T-helper 2 cell treated with Interferon-gamma antibody and Interleukin-4, amounts not matched to agents 100 ng/mL and 5 ng/mL, for 36 hours (primary cell): ENCODE measurements around the gene C3orf52. TPM values are rescaled to one million over a fixed set of nuclear protein-coding genes. Genes with fewer than 3 reads are reported as not detected.

Experiments
- intact Hi-C: fragments of 100-400 bp; cut with micrococcal nuclease; formaldehyde crosslinking; loops from one replicate; pipeline ENCODE4 v1.15.1; 2023
- total RNA-seq: library from RNA; stranded (reverse); gene quantifications from 2 replicates; pipeline ENCODE4 v1.2.3, GENCODE V29; 2022

C3orf52 gene
- total RNA-seq, 1 donor from 2014 or later: 9.0 TPM

GRCh38 chr3:112085735-112086075, 484 bp upstream of the C3orf52 start:
- intact Hi-C loops: loop anchor here (1.0 kb wide), 1 partner anchor 10 kb away; no protein-coding TSS in a partner anchor

GRCh38 chr3:112086875-112087524, 811 bp downstream of the C3orf52 start:
- intact Hi-C loops: loop anchor here (1.0 kb wide), 1 partner anchor 12 kb away; no protein-coding TSS in a partner anchor

- intact Hi-C loops: no loop called here
These were observed 1.6 kb downstream of the C3orf52 start for GRCh38 chr3:112087746-112088145.

DNA sequence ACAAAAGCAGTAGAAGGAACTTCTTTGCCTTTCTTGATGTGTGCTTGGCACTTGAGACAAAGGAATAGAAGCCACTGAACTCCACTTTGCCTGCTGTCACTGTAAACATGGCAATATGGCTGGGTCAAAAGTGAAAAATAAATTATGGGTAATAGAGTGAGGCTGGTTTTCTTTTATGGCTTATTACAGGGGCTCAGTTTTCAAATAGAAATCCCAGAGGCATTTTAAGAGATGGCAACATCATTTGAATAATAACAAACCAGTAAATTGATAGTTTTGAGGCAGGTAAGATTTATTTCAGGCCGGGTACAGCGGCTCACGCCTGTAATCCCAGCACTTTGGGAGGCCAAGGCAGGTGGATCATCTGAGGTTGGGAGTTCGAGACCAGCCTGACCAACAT, 2.8 kb downstream of the C3orf52 start:
- intact Hi-C loops: no loop called here

- intact Hi-C loops: no loop called here
These were observed 4.0 kb downstream of the C3orf52 start for GRCh38 chr3:112089956-112090886.

DNA sequence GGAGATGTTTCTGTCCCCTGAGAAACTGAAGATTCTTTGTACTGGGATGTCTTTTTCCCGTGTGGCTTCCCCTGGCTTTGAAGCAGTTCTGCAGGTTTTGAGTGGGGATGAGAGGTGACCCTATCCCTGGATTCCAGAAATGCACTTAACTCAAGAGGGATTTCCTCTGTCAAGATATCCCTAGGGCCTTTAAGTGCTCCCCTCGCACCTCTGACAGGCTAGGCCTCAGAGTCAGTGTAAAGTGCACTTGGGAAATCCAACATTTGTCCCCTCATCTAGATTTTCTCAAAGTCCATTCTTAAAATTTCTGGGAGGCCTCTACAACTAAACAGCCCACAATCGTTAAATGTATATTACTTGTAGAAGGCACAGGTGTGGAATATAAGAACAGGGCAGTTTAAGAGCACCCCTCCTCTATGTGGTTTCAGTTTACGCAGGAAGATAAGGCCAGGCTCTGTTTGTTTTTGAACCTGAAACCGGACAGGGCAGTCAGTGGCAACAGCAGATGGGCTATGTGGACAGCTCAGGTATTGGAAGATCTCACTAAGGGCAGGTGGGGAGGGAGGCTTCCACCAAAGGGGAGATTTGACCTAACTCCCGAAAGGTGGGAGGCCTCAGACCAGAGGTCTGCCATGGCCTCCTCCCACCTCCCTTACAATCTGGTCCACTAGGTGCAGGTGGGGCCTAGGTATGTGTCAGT, 4.8 kb downstream of the C3orf52 start:
- intact Hi-C loops: no loop called here

DNA sequence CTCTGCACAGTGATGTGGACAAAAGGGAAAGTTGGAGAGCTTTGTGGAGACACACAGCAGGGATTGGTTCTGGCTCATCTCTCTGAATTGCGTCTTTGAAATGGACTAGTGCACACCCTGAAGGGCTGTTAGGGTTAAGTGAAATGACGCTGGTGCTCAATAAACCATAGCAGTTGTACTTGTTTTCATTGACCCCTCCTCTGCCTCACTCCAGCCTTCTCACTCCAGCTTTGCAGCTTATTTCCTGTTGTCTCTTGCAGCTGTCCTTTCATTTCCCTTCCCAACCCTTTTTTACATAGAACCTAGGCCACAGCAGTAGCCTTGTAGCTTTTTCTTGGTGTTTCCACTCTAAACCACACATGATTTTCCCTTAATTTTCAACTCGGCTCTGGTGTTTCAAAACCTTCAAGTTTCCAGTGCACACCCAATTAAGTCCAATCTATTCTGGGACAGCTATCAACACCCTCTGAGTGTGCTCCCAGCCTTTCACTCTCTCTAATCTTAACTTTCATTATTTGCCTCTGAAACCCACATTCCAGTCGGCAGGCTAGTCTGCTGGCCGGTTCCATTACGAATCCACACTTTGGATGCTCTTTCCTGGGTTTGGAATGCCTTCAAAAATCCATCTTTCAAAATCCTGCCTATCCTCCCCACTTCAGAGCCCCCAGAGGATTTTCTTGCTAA, 6.4 kb downstream of the C3orf52 start:
- intact Hi-C loops: no loop called here

DNA sequence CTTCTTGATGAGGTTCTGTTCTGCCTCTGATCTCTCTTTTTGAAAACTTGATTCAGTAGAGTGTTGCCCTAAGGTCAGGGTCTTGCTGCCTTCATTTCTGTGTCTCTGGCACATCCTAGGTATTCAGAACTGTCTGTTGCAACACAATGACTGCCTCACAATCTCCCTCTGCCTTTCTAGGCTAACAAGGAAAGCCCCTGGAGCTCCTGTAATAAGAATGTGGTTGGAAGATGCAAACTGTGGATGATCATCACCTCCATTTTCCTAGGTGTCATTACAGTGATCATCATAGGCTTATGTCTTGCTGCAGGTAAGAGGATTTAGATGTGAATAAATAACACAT, 7.0 kb downstream of the C3orf52 start:
- intact Hi-C loops: no loop called here

DNA sequence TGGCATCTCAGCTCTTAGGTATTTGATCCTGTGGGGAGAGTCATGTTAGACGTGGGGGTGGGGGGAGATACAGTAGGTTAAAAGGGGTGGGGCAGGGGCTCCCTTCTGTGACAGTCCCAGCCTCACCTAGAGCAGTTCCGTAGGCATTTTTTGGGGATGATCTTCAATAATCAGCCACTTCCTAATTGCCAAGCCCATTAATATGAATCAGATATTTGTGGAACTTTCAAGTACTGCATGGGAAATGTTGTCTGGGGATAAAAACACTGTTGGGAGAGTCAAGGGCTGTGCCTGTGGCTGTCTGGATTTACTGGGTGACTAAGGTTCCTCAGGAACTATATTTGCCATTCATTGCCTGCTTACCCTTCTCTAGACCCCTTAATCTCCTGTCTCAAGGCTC, 9.5 kb downstream of the C3orf52 start:
- intact Hi-C loops: no loop called here

- intact Hi-C loops: no loop called here
These were observed 10.0 kb downstream of the C3orf52 start for GRCh38 chr3:112096176-112096575.

- intact Hi-C loops: no loop called here
These were observed 11.2 kb downstream of the C3orf52 start for GRCh38 chr3:112097378-112097777.

GRCh38 chr3:112101916-112102315, 15.7 kb downstream of the C3orf52 start:
- intact Hi-C loops: no loop called here

GRCh38 chr3:112104774-112105173, 18.6 kb downstream of the C3orf52 start:
- intact Hi-C loops: no loop called here

DNA sequence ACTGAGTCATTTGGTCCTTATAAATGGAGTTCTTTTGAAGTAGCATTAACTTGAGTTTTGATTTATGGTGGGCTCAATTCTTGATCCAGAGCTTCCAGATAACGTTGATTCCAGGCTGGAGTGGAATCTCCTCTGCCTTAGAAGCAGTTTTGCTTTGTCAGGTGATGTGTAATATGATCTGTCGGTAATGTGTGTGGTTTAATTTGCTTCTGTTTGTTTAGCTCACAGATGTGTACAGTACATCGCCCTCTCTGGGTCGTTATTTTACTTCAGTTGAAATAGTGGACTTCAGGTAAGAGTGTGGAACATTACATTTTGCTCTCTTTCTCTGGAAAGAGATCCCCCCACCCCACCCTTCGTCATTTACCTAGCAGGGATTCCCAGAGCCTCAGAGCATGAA, 23.1 kb downstream of the C3orf52 start:
- intact Hi-C loops: no loop called here

GRCh38 chr3:112111785-112112402, 25.7 kb downstream of the C3orf52 start:
- intact Hi-C loops: loop anchor here (1.0 to 5.0 kb wide), 5 partner anchors 23 to 420 kb away; no protein-coding TSS in a partner anchor

DNA sequence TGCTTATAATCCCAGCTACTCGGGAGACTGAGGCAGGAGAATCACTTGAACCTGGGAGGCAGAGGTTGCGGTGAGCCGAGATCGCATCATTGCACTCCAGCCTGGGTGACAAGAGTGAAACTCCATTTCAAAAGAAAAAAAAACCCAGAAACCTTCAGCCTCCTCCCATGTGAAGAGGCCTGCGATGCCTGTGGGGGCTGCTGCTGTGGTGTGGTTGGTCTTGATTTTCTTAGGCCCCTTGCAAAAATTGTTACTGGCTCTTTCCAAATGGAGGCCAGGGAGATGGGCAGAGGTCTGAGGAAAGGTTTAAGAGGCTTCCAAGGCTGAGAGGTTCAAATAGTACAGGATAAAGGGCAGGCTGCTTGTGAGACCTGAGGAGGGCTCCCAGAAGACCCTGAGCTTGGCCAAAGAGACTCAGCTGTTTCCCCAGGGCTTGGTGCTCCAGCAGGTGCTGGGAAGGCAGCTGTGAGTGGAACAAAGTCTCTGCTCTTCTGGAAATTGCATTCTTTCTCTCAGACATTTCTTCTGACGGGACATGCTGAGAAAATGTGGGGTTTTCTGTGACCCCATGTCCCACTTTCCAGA, 28.5 kb downstream of the C3orf52 start:
- intact Hi-C loops: loop anchor here (5.0 kb wide), 1 partner anchor 418 kb away; no protein-coding TSS in a partner anchor

DNA sequence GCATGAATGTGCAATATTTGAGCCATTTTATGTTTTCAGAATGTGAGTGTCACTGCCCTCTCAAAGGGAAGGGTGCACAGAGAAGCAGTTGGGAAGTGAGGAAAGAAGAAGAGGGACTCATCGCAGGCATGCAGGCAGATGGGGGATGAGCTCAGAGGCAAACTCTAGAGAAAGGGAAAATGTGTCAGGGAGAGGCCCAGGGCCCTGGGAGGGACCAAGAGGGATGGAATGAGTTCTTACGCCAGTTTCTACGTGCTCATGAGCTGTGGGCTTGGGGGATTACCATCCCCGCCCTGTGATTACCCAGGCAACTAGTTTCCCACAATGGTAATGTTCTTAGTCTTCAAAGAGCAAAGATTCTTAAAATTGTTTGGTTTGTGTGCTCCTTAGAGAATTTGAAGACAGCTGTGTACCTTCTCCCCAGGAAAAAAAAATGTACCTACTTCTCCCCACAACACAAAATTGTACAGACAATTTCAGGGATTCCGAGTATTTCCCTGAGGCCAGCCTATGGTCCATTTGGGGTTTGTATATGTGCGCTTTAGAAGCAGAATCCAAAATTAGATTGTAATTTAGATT, 29.1 kb downstream of the C3orf52 start:
- intact Hi-C loops: no loop called here

GRCh38 chr3:112115806-112116383, 29.7 kb downstream of the C3orf52 start:
- intact Hi-C loops: no loop called here

GRCh38 chr3:112116748-112117186, 30.6 kb downstream of the C3orf52 start:
- intact Hi-C loops: no loop called here

DNA sequence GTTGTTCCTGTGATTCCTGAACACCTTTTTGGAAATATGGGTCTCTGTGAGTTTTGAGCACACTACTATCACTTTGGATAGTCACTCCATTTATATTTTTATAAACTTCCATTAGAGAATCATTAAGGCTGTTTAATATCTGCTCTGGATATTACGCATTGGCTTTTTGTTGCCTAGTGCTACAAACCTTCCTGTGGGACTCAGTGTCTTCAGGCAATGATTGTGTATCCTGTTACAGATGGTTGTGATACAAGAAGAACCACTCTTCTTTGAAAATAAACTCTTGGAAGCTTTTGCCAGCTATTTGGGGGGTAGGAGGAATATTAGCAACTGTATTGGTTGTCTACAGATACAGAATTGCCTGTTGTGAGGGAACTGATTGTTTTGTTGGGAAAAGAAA, 31.2 kb downstream of the C3orf52 start:
- intact Hi-C loops: no loop called here
